Trophoblast cell (in vitro differentiated cells and primary cell): ENCODE data around the gene SLC41A2.
"Not testable (repeated sequence)": the region's sequence is repeated elsewhere in the genome, so short reads cannot be mapped to it uniquely, and the experiment has no call there.

ENCODE experiments used
- DNase-seq, 2 donors: peaks; one replicate each; pipeline ENCODE4 v3.0.0-alpha.2; 2016
- H2AFZ ChIP-seq: 2 replicates; pipeline ENCODE4 v1.6.1; 2013; ENCODE audit warnings: low read length, moderate library complexity, mild to moderate bottlenecking; ENCODE audit not compliant: insufficient read depth, poor library complexity
- H2AK5ac ChIP-seq: 2 replicates; pipeline ENCODE4 v1.6.1; 2013; ENCODE audit warnings: mild to moderate bottlenecking, low read length
- H2BK120ac ChIP-seq: 2 replicates; pipeline ENCODE4 v1.6.1; 2013; ENCODE audit warnings: low read length, mild to moderate bottlenecking, moderate library complexity; ENCODE audit not compliant: insufficient read depth, poor library complexity
- H2BK12ac ChIP-seq: 2 replicates; pipeline ENCODE4 v1.6.1; 2013; ENCODE audit warnings: mild to moderate bottlenecking, low read length, moderate library complexity
- H2BK5ac ChIP-seq: 2 replicates; pipeline ENCODE4 v1.6.1; 2013; ENCODE audit warnings: low read length, low read depth, moderate library complexity, mild to moderate bottlenecking; ENCODE audit not compliant: poor library complexity
- H3K14ac ChIP-seq: 2 replicates; pipeline ENCODE4 v1.6.1; 2013; ENCODE audit warnings: mild to moderate bottlenecking, low read length
- H3K18ac ChIP-seq: 2 replicates; pipeline ENCODE4 v1.6.1; 2013; ENCODE audit warnings: mild to moderate bottlenecking, low read length
- H3K23ac ChIP-seq: 2 replicates; pipeline ENCODE4 v1.6.1; 2013; ENCODE audit warnings: low read length
- H3K27ac ChIP-seq: 2 replicates; pipeline ENCODE4 v1.5.1; 2013; ENCODE audit warnings: low read depth, mild to moderate bottlenecking, inconsistent platforms, low read length, moderate library complexity
- H3K27me3 ChIP-seq: 2 replicates; pipeline ENCODE4 v1.6.1; 2013; ENCODE audit warnings: inconsistent platforms, mild to moderate bottlenecking, low read length, moderate library complexity; ENCODE audit not compliant: insufficient read depth
- H3K36me3 ChIP-seq, 2 experiments: 1 replicate in 1 of 2; 2 replicates in 1 of 2; pipeline ENCODE4 v1.6.1; 2013; ENCODE audit warnings: low read length in 2 of 2, mild to moderate bottlenecking in 2 of 2, moderate library complexity in 1 of 2; ENCODE audit not compliant: insufficient read depth in 2 of 2, control insufficient read depth in 1 of 2
- H3K4ac ChIP-seq: 2 replicates; pipeline ENCODE4 v1.6.1; 2013; ENCODE audit warnings: low read depth, mild to moderate bottlenecking, low read length, moderate library complexity
- H3K4me1 ChIP-seq, 2 experiments: 1 replicate in 1 of 2; 2 replicates in 1 of 2; pipeline ENCODE4 v1.6.1; 2013; ENCODE audit warnings: low read length in 2 of 2, mild to moderate bottlenecking in 2 of 2, moderate library complexity in 1 of 2; ENCODE audit not compliant: insufficient read depth in 2 of 2, control insufficient read depth in 1 of 2
- H3K4me2 ChIP-seq: 2 replicates; pipeline ENCODE4 v1.6.1; 2013; ENCODE audit warnings: inconsistent platforms, mild to moderate bottlenecking, low read length, moderate library complexity
- H3K4me3 ChIP-seq: 2 replicates; pipeline ENCODE4 v1.5.1; 2013; ENCODE audit warnings: mild to moderate bottlenecking, low read depth, low read length, inconsistent platforms
- H3K79me1 ChIP-seq: one replicate; pipeline ENCODE4 v1.6.1; 2013; ENCODE audit warnings: low read length
- H3K79me2 ChIP-seq: 2 replicates; pipeline ENCODE4 v1.6.1; 2013; ENCODE audit warnings: low read length, mild to moderate bottlenecking; ENCODE audit not compliant: control insufficient read depth, insufficient read depth, poor library complexity
- H3K9ac ChIP-seq: 2 replicates; pipeline ENCODE4 v1.6.1; 2013; ENCODE audit warnings: mild to moderate bottlenecking, low read length
- H3K9me3 ChIP-seq: 2 replicates; pipeline ENCODE4 v1.6.1; 2013; ENCODE audit warnings: low read depth, mild to moderate bottlenecking, control low read depth, inconsistent platforms, low read length; ENCODE audit not compliant: insufficient read depth
- H4K12ac ChIP-seq: 2 replicates; pipeline ENCODE4 v1.6.1; 2013; ENCODE audit warnings: low read depth, mild to moderate bottlenecking, low read length, moderate library complexity
- H4K8ac ChIP-seq: 2 replicates; pipeline ENCODE4 v1.6.1; 2013; ENCODE audit warnings: low read depth, mild to moderate bottlenecking, low read length, moderate library complexity
- H4K91ac ChIP-seq: one replicate; pipeline ENCODE4 v1.6.1; 2013; ENCODE audit warnings: low read depth, mild to moderate bottlenecking, low read length, moderate library complexity
- WGBS: extraction: QIAGEN DNeasy Blood & Tissue Kit; methylation state at CpG from one replicate; pipeline ENCODE4 v1.1.7; 2013; ENCODE audit warnings: missing lambda C conversion rate; ENCODE audit not compliant: insufficient read length, insufficient coverage; ENCODE audit errors: extremely low coverage; 5-methylcytosine and 5-hydroxymethylcytosine counted together

SLC41A2 gene

DNA sequence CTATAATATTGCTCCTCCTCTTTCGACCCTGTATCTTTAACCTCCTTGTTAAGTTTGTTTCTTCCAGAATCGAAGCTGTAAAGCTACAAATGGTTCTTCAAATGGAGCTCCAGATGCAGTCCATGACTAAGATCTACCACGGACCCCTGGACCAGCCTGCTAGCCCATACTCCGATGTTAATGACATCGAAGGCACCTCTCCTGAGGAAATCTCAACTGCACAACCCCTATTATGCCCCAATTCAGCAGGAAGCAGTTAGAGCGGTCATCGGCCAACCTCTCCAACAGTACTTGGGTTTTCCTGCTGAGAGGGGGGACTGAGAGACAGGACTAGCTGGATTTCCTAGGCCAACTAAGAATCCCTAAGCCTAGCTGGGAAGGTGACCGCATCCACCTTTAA lies 14.7 kb downstream of the SLC41A2 start:
- H3K79me2 ChIP-seq, H3K36me3 ChIP-seq, H2BK5ac ChIP-seq, H3K4ac ChIP-seq, H3K23ac ChIP-seq, H3K27me3 ChIP-seq, H4K8ac ChIP-seq, H2BK120ac ChIP-seq, H3K4me1 ChIP-seq, H3K9ac ChIP-seq, H3K18ac ChIP-seq, H4K12ac ChIP-seq, H3K4me2 ChIP-seq, H3K4me3 ChIP-seq, H2AK5ac ChIP-seq, H2AFZ ChIP-seq, H3K14ac ChIP-seq, H4K91ac ChIP-seq, DNase-seq, H3K27ac ChIP-seq, H3K79me1 ChIP-seq, H2BK12ac ChIP-seq, H3K9me3 ChIP-seq: not testable (repeated sequence)
- WGBS, result no CpG with 5 or more reads among the region's 8 CpGs

GRCh38 chr12:104942075-104942474 lies 16.0 kb downstream of the SLC41A2 start:
- Histone ChIP-seq H4K91ac (no peak overlapping the region), H4K8ac (no peak overlapping the region), H3K9me3 (peaks cover 2% of the 10 kb centered on the region), H2AFZ (no peak overlapping the region), H3K79me1 (no peaks in the 10 kb centered on the region), H3K79me2 (no peaks in the 10 kb centered on the region), H3K36me3 (no peaks in the 10 kb centered on the region), H3K4me3 (no peak overlapping the region), H3K18ac (no peak overlapping the region), H3K23ac (no peak overlapping the region), H2AK5ac (no peak overlapping the region), H3K27ac (no peak overlapping the region), H3K4ac (no peak overlapping the region), H2BK5ac (no peak overlapping the region), H3K9ac (no peak overlapping the region), H3K4me1 (no peaks in the 10 kb centered on the region), H4K12ac (no peak overlapping the region), H2BK12ac (no peak overlapping the region), H3K27me3 (no peaks in the 10 kb centered on the region), H3K14ac (no peak overlapping the region), H3K4me2 (no peak overlapping the region), H2BK120ac (no peak overlapping the region)
- no CpG with 5 or more reads among the region's 4 CpGs for WGBS
- no peak for DNase-seq

- Histone ChIP-seq H4K12ac (no peak overlapping the region), H3K9me3 (peaks cover 2% of the 10 kb centered on the region), H3K14ac (no peak overlapping the region), H3K23ac (no peak overlapping the region), H3K27ac (no peak overlapping the region), H2AFZ (no peak overlapping the region), H3K4me2 (no peak overlapping the region), H3K4ac (no peak overlapping the region), H2AK5ac (no peak overlapping the region), H3K79me2 (no peaks in the 10 kb centered on the region), H3K36me3 (no peaks in the 10 kb centered on the region), H3K79me1 (no peaks in the 10 kb centered on the region), H3K9ac (no peak overlapping the region), H3K4me1 (no peaks in the 10 kb centered on the region), H3K27me3 (no peaks in the 10 kb centered on the region), H3K4me3 (no peak overlapping the region), H2BK12ac (no peak overlapping the region), H2BK5ac (no peak overlapping the region), H4K8ac (no peak overlapping the region), H2BK120ac (no peak overlapping the region), H4K91ac (no peak overlapping the region), H3K18ac (no peak overlapping the region)
- DNase-seq, result no peak
- WGBS, result no CpG with 5 or more reads among the region's 3 CpGs
These were observed 16.6 kb downstream of the SLC41A2 start for GRCh38 chr12:104941454-104941853.

DNA sequence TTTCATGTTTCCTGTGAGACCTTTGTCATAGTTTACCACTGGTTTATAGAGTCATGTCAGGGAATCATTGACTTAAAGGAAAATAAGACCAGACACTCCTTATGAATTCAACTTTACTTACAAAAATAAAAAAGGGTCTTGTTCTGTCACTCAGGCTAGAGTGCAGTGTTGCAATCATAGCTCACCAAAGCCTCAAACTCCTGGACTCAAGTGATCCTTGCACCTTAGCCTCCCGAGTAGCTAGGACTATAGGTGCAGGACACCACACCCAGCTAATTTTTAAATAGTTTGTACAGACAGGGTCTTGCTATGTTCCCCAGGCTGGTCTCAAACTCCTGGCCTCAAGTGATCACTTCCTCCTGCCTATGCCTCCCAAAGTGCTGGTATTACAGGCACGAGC lies 19.0 kb downstream of the SLC41A2 start:
- H3K27ac ChIP-seq, result no peak overlapping the region
- peaks cover under 1% of the 10 kb centered on the region for H3K9me3 ChIP-seq
- no peak overlapping the region for H4K8ac ChIP-seq
- H3K27me3 ChIP-seq, result no peaks in the 10 kb centered on the region
- H2BK12ac ChIP-seq, result no peak overlapping the region
- H3K9ac ChIP-seq, result no peak overlapping the region
- WGBS, result no CpG with 5 or more reads among the region's 2 CpGs
- no peak overlapping the region for H2AFZ ChIP-seq
- no peak overlapping the region for H3K14ac ChIP-seq
- no peak overlapping the region for H3K23ac ChIP-seq
- H3K4me2 ChIP-seq, result no peak overlapping the region
- H2BK5ac ChIP-seq, result no peak overlapping the region
- H3K79me1 ChIP-seq, result no peaks in the 10 kb centered on the region
- no peak overlapping the region for H2BK120ac ChIP-seq
- DNase-seq, result no peak
- no peaks in the 10 kb centered on the region for H3K36me3 ChIP-seq
- no peak overlapping the region for H2AK5ac ChIP-seq
- no peak overlapping the region for H3K4ac ChIP-seq
- H4K91ac ChIP-seq, result no peak overlapping the region
- H3K79me2 ChIP-seq, result no peaks in the 10 kb centered on the region
- no peak overlapping the region for H3K18ac ChIP-seq
- no peaks in the 10 kb centered on the region for H3K4me1 ChIP-seq
- no peak overlapping the region for H4K12ac ChIP-seq
- H3K4me3 ChIP-seq, result no peak overlapping the region
